Measurements from ENCODE around the gene ZCCHC14. TPM values are rescaled to one million over a fixed set of nuclear protein-coding genes. Genes with fewer than 3 reads are reported as not detected.

ZCCHC14 gene
- total and polyA plus RNA-seq, 2 experiments from 2014 or later, result 4.3 to 14.5 TPM

DNA sequence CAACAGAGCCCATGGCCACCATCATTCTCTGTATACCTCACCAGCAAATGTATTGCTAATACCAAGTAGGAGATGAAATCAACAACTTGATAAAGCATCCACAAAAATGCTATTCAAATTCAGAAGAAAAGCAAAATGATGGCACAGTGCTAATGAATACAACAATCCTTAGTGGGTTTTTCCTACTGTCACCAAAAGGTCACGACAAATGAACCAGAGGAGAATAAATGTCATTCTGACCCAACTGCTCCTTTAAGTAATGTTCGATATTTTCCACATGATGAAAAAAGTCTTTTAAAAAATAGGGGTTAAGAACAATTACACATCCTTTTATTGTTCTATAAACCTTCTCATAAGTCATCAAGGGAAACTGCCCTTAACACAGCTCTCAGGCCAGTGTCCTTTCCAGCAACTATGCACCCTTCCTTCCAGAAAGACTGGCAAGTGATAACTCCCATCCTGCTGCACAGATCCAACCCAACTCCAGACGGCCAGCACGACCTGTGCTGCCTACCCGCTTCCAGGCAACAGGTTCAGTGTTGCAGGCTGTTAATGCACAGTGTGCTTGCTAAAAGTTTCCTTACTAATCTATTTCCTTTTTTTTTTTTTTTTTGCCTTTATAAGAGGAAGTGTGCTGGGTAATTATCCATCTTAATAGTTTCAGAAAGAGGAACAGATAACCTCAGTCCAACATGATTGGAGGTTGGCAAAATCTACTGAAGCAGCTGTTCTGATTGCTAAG lies 124.6 kb downstream of the ZCCHC14 start:
- H3K4me3 ChIP-seq, result no peak overlapping the region
- TF ChIP-seq EZH2phosphoT487 (IDR thresholded peaks at IDR 0.05; ENCODE audit: low read depth, severe bottlenecking, unreplicated experiment) (no peak), CTCF (IDR thresholded peaks at IDR 0.05; ENCODE audit: poor library complexity) (no peak)
- H3K4me2 ChIP-seq, result no peak overlapping the region
- no peaks in the 10 kb centered on the region for H3K36me3 ChIP-seq (replicated peaks; ENCODE audit: insufficient read depth, low read depth)
- DNase-seq (ENCODE audit: low spot score), result no peak
- no peaks in the 10 kb centered on the region for H3K9me3 ChIP-seq (ENCODE audit: low read depth)
- H3K4me1 ChIP-seq (ENCODE audit: insufficient read depth), result peaks cover 11% of the 10 kb centered on the region
- H2AFZ ChIP-seq, result no peak overlapping the region
- H3K79me2 ChIP-seq, result peaks cover 85% of the 10 kb centered on the region
- H3K9me2 ChIP-seq (replicated peaks; ENCODE audit: insufficient read depth), result no peaks in the 10 kb centered on the region
- H4K20me1 ChIP-seq (ENCODE audit: insufficient read depth, poor library complexity, severe bottlenecking), result peaks cover 68% of the 10 kb centered on the region
- H3K27ac ChIP-seq, result no peak overlapping the region
- no peaks in the 10 kb centered on the region for H3K27me3 ChIP-seq
- 92% methylated on average over 5 of the region's 5 CpGs for WGBS (ENCODE audit: low lambda C conversion rate, missing lambda C conversion rate)

DNA sequence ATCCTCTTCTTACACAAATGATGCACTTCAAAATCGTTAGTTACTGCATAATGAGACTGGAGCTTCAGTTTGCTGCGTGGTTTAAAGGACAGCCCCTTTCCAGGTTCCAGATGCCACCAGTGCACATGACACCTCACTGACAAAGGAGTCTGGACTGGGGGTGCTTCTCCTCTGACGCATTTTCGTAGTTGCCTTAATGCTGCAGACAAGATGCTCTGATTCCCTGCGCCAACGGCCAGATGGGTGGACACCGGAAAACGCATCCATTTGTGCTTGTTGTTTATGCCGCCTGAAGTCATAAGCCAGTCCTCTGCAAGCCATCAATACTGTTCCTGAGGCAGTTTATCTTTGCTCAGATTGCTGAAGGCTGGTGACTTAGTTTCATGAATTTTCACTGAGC lies 125.3 kb downstream of the ZCCHC14 start:
- no peaks in the 10 kb centered on the region for H3K9me3 ChIP-seq (ENCODE audit: low read depth)
- no peaks in the 10 kb centered on the region for H3K9me2 ChIP-seq (replicated peaks; ENCODE audit: insufficient read depth)
- H3K36me3 ChIP-seq (replicated peaks; ENCODE audit: insufficient read depth, low read depth), result no peaks in the 10 kb centered on the region
- 93% methylated on average over 9 of the region's 9 CpGs for WGBS (ENCODE audit: low lambda C conversion rate, missing lambda C conversion rate)
- TF ChIP-seq EZH2phosphoT487 (IDR thresholded peaks at IDR 0.05; ENCODE audit: low read depth, severe bottlenecking, unreplicated experiment) (no peak), EZH2 (IDR thresholded peaks at IDR 0.05; ENCODE audit: borderline replicate concordance) (no peak), CTCF (IDR thresholded peaks at IDR 0.05; ENCODE audit: poor library complexity) (no peak)
- H4K20me1 ChIP-seq (ENCODE audit: insufficient read depth, poor library complexity, severe bottlenecking), result peaks cover 68% of the 10 kb centered on the region
- H3K4me3 ChIP-seq, result no peak overlapping the region
- H2AFZ ChIP-seq, result no peak overlapping the region
- H3K79me2 ChIP-seq, result peaks cover 83% of the 10 kb centered on the region
- no peak for DNase-seq (ENCODE audit: low spot score)
- H3K4me2 ChIP-seq, result no peak overlapping the region
- H3K27me3 ChIP-seq, result no peaks in the 10 kb centered on the region
- H3K4me1 ChIP-seq (ENCODE audit: insufficient read depth), result peaks cover 11% of the 10 kb centered on the region
- H3K27ac ChIP-seq, result no peak overlapping the region

GRCh38 chr16:87366930-87367329 lies 125.9 kb downstream of the ZCCHC14 start:
- Histone ChIP-seq H3K4me3 (no peak overlapping the region), H3K4me1 (ENCODE audit: insufficient read depth) (peaks cover 11% of the 10 kb centered on the region), H3K79me2 (peaks cover 80% of the 10 kb centered on the region), H3K4me2 (no peak overlapping the region), H3K27me3 (no peaks in the 10 kb centered on the region), H2AFZ (no peak overlapping the region), H3K9me2 (replicated peaks; ENCODE audit: insufficient read depth) (no peaks in the 10 kb centered on the region), H3K27ac (no peak overlapping the region), H3K36me3 (replicated peaks; ENCODE audit: insufficient read depth, low read depth) (no peaks in the 10 kb centered on the region), H4K20me1 (ENCODE audit: insufficient read depth, poor library complexity, severe bottlenecking) (peaks cover 63% of the 10 kb centered on the region), H3K9me3 (ENCODE audit: low read depth) (no peaks in the 10 kb centered on the region)
- DNase-seq (ENCODE audit: low spot score), result no peak
- TF ChIP-seq EZH2 (IDR thresholded peaks at IDR 0.05; ENCODE audit: borderline replicate concordance), result no peak
- no peak for TF ChIP-seq CTCF (IDR thresholded peaks at IDR 0.05; ENCODE audit: poor library complexity)
- no peak for TF ChIP-seq EZH2phosphoT487 (IDR thresholded peaks at IDR 0.05; ENCODE audit: low read depth, severe bottlenecking, unreplicated experiment)
- 95% methylated on average over 1 of the region's 1 CpG for WGBS (ENCODE audit: low lambda C conversion rate, missing lambda C conversion rate)

All from hepatocyte (in vitro differentiated cells).